ENCODE data around the gene GAS7.
"Not testable (repeated sequence)": the region's sequence is repeated elsewhere in the genome, so short reads cannot be mapped to it uniquely, and the experiment has no call there.

Gene GAS7

GRCh38 chr17:10010752-10011151 is 187.7 kb downstream of the GAS7 start:
- DNase-seq = no peak

- DNase-seq = no peak
Observed at GRCh38 chr17:10003705-10004104, 194.7 kb downstream of the GAS7 start.

GRCh38 chr17:10002567-10003360 is 195.6 kb downstream of the GAS7 start:
- DNase-seq = not testable (repeated sequence)

- no peak for DNase-seq
Observed at GRCh38 chr17:10001306-10001873, 197.0 kb downstream of the GAS7 start.

- no peak for DNase-seq
Observed at GRCh38 chr17:9999919-10000695, 198.3 kb downstream of the GAS7 start.

- DNase-seq = no peak
Observed at GRCh38 chr17:9998060-9998459, 200.3 kb downstream of the GAS7 start.

- DNase-seq = no peak
Observed at GRCh38 chr17:9994761-9995160, 203.6 kb downstream of the GAS7 start.

GRCh38 chr17:9991796-9992195 is 206.6 kb downstream of the GAS7 start:
- DNase-seq = no peak

GRCh38 chr17:9991351-9991750 is 207.1 kb downstream of the GAS7 start:
- DNase-seq = no peak

GRCh38 chr17:9987779-9988585 is 210.4 kb downstream of the GAS7 start:
- peak; percentile 32 for DNase-seq

- no peak for DNase-seq
Observed at GRCh38 chr17:9986754-9987382, 211.5 kb downstream of the GAS7 start.

GRCh38 chr17:9985646-9986045 is 212.8 kb downstream of the GAS7 start:
- no peak for DNase-seq

GRCh38 chr17:9984768-9985167 is 213.6 kb downstream of the GAS7 start:
- no peak for DNase-seq

- no peak for DNase-seq
Observed at GRCh38 chr17:9982159-9982558, 216.2 kb downstream of the GAS7 start.

GRCh38 chr17:9981344-9981915 is 217.0 kb downstream of the GAS7 start:
- DNase-seq = no peak

- DNase-seq = no peak
Observed at GRCh38 chr17:9979463-9979995, 218.9 kb downstream of the GAS7 start.

- DNase-seq = no peak
Observed at GRCh38 chr17:9977180-9977575, 221.2 kb downstream of the GAS7 start.

GRCh38 chr17:9976283-9977179 is 221.9 kb downstream of the GAS7 start:
- DNase-seq = no peak

GRCh38 chr17:9974448-9975381 is 223.7 kb downstream of the GAS7 start:
- DNase-seq = no peak
